Naive thymus-derived CD8-positive, alpha-beta T cell (primary cell): Measurements from ENCODE around the gene OTUB1. TPM values are rescaled to one million over a fixed set of nuclear protein-coding genes. Genes with fewer than 3 reads are reported as not detected.
"Not testable (repeated sequence)": the region's sequence is repeated elsewhere in the genome, so short reads cannot be mapped to it uniquely, and the experiment has no call there.

Source experiments
- ATAC-seq, 2 donors: fragments of 150-1000 bp; cut with Tn5 transposase in 1 of 2; sonication (Bioruptor Pico), chemical (Tn5 transposase) in 1 of 2; 1 replicate in 1 of 2; 2 replicates in 1 of 2; pipeline ENCODE4 v1.10.0; 2021; ENCODE audit warnings: mild to moderate bottlenecking in 2 of 2, moderate library complexity in 2 of 2
- POLR2A ChIA-PET: fragments of 350-600 bp; sonication (Branson Sonifier 250); formaldehyde crosslinking; loops from one replicate; lab custom pipeline; 2021; ENCODE audit warnings: antibody characterized with exemption; lab: Charles Lee
- DNase-seq, 10 donors: peaks; one replicate each; pipeline versions ENCODE4 v3.0.0 to v3.0.0-alpha.2; 2020 to 2022
- H3K27ac Mint-ChIP-seq, 10 donors: one replicate each; pipeline ENCODE4 v1.8.0; 2020 to 2022; ENCODE audit warnings: mild to moderate bottlenecking in 10 of 10, mixed read lengths in 10 of 10, moderate library complexity in 4 of 10, inconsistent platforms in 1 of 10
- H3K27me3 Mint-ChIP-seq, 5 donors: one replicate each; pipeline ENCODE4 v1.8.0; 2021 to 2022; ENCODE audit warnings: mixed read lengths in 5 of 5
- H3K36me3 Mint-ChIP-seq, 3 donors: one replicate each; pipeline ENCODE4 v1.8.0; 2020 to 2022; ENCODE audit warnings: mixed read lengths in 3 of 3, mild to moderate bottlenecking in 2 of 3, inconsistent platforms in 1 of 3
- H3K4me1 Mint-ChIP-seq, 4 donors: one replicate each; pipeline ENCODE4 v1.8.0; 2021 to 2022; ENCODE audit warnings: mixed read lengths in 4 of 4
- H3K4me3 Mint-ChIP-seq, 10 donors: one replicate each; pipeline ENCODE4 v1.8.0; 2020 to 2022; ENCODE audit warnings: mild to moderate bottlenecking in 10 of 10, mixed read lengths in 10 of 10, moderate library complexity in 6 of 10, inconsistent platforms in 1 of 10
- H3K9me3 Mint-ChIP-seq, 9 donors: one replicate each; pipeline ENCODE4 v1.8.0; 2020 to 2022; ENCODE audit warnings: mixed read lengths in 9 of 9, mild to moderate bottlenecking in 3 of 9, inconsistent platforms in 1 of 9, moderate library complexity in 1 of 9
- polyA plus RNA-seq, 3 donors: library from polyadenylated mRNA; unstranded; fragments of 300-500 nt; fragmentation: Illumina TruSeq; gene quantifications; one replicate each; pipeline ENCODE4 v1.2.3, GENCODE V29; 2021
- total RNA-seq, 8 experiments: library from RNA in 2 of 8; stranded (reverse) in 2 of 8; gene quantifications; one replicate each; pipeline ENCODE4 v1.2.3 and lab custom pipeline; 2021 to 2026

OTUB1 gene
- total and polyA plus RNA-seq, 5 experiments from 2014 or later, result 69.6 to 121 (median 109) TPM

DNA sequence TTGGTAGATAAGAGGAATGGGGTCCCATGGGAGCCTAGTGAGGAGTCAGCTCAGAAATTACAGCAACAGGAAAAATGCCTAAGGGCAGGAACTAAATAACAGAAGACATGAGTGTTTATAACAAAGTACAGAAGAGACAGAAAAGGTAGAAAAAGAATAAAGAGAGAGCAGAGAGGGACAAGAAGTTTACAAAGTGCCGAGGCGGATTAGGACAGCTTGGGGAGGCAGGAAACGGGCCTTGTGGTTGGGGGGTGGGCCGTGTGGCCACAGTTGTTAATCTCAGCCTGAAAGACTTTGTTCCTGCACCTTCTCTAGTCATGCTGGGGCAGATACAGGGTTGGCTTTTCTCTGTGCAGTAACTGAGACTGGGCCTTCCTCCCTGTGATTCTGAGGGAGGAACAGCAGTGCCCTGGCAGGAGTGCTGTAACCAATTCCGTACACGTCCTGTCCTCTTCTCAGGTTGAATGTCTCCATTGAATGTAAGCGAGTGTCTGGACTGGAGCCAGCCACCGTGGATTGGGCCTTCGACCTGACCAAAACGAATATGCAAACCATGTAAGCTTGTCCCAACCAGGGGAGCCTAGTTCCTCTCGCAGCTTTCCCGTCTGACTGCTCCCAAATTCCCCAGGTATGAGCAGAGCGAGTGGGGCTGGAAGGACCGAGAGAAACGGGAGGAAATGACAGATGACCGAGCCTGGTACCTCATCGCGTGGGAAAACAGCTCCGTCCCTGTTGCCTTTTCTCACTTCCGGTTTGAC lies 34.3 kb upstream of the OTUB1 start:
- ATAC-seq (peak; percentile 89 to 90), DNase-seq (peak in 6 of 10 donors; percentile 15 to 43 (median 31))
- no peaks in the 10 kb centered on the region for H3K9me3 Mint-ChIP-seq
- peaks cover 0 to 31% (median 0%) of the 10 kb centered on the region in 3 donors for H3K36me3 Mint-ChIP-seq
- POLR2A ChIA-PET, result interaction anchor here (1.2 to 2.4 kb wide), 4 partner anchors 8 to 36 kb away, joined by 4 to 10 read pairs (median 5); no protein-coding TSS in a partner anchor
- no peaks in the 10 kb centered on the region for H3K27me3 Mint-ChIP-seq
- peak overlapping the region; percentile 23 to 93 (median 84) for H3K27ac Mint-ChIP-seq
- H3K4me3 Mint-ChIP-seq, result peak overlapping the region; percentile 24 to 82 (median 56)
- peaks cover 17 to 45% (median 34%) of the 10 kb centered on the region in 4 donors for H3K4me1 Mint-ChIP-seq

DNA sequence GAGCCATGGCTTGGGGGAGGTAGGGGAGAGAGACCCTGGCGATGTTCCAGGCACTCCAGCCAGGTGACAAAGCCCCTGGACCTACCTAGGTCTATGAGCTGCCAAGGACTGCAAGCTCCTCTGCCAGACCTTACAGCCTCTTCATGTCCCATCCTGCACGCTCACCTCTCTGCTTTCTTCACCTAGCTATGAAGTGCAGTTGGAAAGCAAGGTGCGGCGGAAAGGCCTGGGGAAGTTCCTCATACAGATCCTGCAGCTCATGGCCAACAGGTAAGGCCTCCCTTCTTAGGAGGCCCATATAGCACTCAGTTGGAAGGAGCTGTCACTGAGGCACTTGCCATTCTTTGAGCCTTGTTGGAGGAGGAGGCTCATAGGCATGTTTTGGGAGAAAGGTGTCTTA lies 33.7 kb upstream of the OTUB1 start:
- Mint-ChIP-seq H3K9me3 (no peaks in the 10 kb centered on the region), H3K4me3 (peak overlapping the region in 7 of 10 donors; percentile 24 to 82 (median 47)), H3K27ac (peak overlapping the region; percentile 23 to 93 (median 80)), H3K4me1 (peaks cover 17 to 45% (median 34%) of the 10 kb centered on the region in 4 donors), H3K36me3 (peaks cover 0 to 25% (median 0%) of the 10 kb centered on the region in 3 donors), H3K27me3 (no peaks in the 10 kb centered on the region)
- DNase-seq (no peak), ATAC-seq (no peak)
- POLR2A ChIA-PET, result interaction anchor here (1.2 to 2.4 kb wide), 3 partner anchors 9 to 33 kb away, joined by 4 to 10 read pairs (median 6); no protein-coding TSS in a partner anchor

DNA sequence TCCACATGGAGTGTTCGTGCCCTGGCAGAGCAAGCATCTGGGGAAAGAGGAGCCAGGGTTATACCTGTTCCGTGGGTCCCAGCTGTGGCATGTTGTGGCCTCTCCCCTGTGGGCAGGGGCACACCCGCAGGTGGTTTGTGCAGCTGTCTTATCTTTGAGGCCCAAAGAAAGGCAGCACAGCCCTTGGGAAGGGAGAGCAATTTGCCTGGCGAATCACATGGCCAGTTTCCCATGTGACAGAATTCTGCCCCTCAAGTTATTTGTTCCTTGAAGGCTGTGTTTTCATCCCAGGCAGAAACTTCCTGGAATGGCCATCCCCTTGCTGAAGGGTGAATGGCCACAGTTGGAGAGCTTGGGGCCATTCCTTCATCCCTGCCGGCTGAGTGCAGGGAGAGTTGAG lies 28.2 kb upstream of the OTUB1 start:
- Mint-ChIP-seq H3K27me3 (no peaks in the 10 kb centered on the region), H3K4me3 (no peak overlapping the region), H3K27ac (peak overlapping the region in 2 of 10 donors; percentile 55 to 67), H3K9me3 (no peaks in the 10 kb centered on the region), H3K36me3 (peaks cover 0 to 13% (median 0%) of the 10 kb centered on the region in 3 donors), H3K4me1 (peaks cover 8 to 36% (median 25%) of the 10 kb centered on the region in 4 donors)
- ATAC-seq (no peak), DNase-seq (no peak)
- POLR2A ChIA-PET, result no interaction called here

DNA sequence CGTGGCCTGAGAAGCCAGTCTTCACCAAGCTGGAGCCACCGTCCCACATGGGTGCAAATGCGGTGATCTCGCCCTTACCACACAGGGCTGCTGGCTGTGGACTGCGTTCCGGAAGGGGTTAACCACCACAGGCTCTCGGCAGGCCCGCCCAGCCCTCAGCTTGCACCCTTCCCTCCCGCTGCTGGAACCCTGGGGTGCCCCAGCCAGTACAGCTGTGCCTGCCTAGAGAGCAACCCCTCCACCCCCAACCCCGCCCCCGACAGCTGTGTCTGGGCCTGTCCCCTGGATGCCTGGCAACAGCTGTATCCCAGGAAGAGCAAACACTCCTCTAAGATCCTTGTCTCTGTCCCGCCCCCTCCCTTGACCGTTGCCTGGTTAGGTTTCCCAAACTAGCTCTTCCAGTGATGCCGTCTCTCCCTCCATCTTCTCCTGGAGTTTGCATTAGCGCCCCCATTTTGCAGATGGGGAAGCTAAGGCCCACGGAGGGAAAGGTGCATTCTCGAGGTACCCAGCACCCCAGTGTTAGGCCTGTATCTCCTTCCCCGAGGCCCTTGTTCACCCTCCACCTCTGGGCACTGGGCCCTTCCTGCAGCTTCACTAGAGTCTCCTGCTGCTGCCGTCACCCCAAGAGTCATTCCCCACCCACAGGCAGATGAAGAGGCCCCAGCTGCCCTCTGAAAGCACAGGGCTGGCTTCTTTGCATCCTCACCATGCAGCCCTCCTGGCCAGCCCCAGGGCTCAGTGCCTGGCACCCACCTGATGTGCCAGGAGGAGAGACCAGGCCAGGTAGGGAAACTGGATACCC lies 24.4 kb upstream of the OTUB1 start:
- peak in 1 of 10 donors; percentile 33 for DNase-seq
- peak; percentile 42 to 46 for ATAC-seq
- peak overlapping the region in 6 of 10 donors; percentile 25 to 75 (median 52) for H3K4me3 Mint-ChIP-seq
- peaks cover 5 to 17% (median 14%) of the 10 kb centered on the region in 4 donors for H3K4me1 Mint-ChIP-seq
- H3K27ac Mint-ChIP-seq, result peak overlapping the region in 5 of 10 donors; percentile 36 to 84 (median 72)
- no peaks in the 10 kb centered on the region for H3K27me3 Mint-ChIP-seq
- H3K9me3 Mint-ChIP-seq, result no peaks in the 10 kb centered on the region
- H3K36me3 Mint-ChIP-seq, result no peaks in the 10 kb centered on the region
- POLR2A ChIA-PET, result interaction anchor here (2.3 kb wide), 1 partner anchor 10 kb away, joined by 10 read pairs; no protein-coding TSS in a partner anchor

DNA sequence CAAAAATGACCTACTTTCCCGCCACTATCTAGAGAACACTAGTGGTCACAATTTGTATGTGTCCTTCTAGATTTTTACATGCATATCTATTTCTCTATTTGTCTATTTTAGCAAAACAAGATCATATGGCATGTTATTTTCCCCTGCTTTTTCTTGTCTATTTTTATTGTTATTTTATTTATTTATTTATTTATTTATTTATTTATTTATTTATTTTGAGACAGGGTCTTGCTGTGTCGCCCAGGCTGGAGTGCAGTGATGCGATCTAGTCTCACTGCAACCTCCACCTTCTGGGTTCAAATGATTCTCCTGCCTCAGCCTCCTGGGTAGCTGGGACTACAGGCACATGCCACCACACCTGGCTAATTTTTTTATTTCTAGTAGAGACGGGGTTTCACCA lies 22.3 kb upstream of the OTUB1 start:
- POLR2A ChIA-PET, H3K9me3 Mint-ChIP-seq, ATAC-seq, H3K27me3 Mint-ChIP-seq, DNase-seq, H3K27ac Mint-ChIP-seq, H3K36me3 Mint-ChIP-seq, H3K4me3 Mint-ChIP-seq: not testable (repeated sequence)
- H3K4me1 Mint-ChIP-seq, result peaks cover 5 to 17% (median 14%) of the 10 kb centered on the region in 4 donors

DNA sequence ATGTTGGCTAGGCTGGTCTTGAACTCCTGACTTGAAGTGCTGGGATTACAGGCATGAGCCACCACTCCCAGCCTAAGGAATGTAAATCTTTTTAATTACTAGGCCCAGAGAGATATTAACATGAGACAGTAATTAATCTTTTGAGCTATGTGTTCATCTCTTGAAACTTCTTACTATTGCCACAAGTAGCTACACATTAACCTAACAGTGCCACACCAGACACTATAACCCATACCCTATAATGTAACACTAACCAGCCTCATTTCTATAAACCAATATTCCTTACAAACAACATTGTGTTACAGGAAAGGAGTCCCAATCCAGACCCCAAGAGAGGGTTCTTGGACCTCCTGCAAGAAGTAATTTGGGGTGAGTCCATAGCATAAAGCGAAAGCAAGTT lies 19.8 kb upstream of the OTUB1 start:
- peaks cover 5 to 8% (median 7%) of the 10 kb centered on the region in 4 donors for H3K4me1 Mint-ChIP-seq
- POLR2A ChIA-PET, result no interaction called here
- DNase-seq (no peak), ATAC-seq (no peak)
- H3K9me3 Mint-ChIP-seq, result no peaks in the 10 kb centered on the region
- H3K27ac Mint-ChIP-seq, result no peak overlapping the region
- no peaks in the 10 kb centered on the region for H3K36me3 Mint-ChIP-seq
- H3K4me3 Mint-ChIP-seq, result no peak overlapping the region
- peaks cover 0 to 2% (median 0%) of the 10 kb centered on the region in 5 donors for H3K27me3 Mint-ChIP-seq

DNA sequence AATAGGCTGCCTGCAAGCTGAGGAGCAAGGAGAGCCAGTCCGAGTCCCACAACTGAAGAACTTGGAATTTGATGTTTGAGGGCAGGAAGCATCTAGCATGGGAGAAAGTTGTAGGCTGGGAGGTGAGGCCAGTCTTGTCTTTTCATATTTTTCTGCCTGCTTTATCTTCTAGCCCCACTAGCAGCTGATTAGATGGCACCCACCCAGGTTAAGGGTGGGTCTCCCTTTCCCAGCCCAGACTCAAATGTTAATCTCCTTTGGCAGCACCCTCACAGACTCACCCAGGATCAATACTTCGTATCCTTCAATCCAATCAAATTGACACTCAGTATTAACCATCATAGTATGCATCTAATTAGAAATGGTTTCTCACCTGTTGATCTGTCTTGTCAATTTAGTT lies 16.8 kb upstream of the OTUB1 start:
- DNase-seq, result no peak
- ATAC-seq, result no peak
- H3K36me3 Mint-ChIP-seq, result peaks cover 0 to 1% (median 0%) of the 10 kb centered on the region in 3 donors
- peaks cover 0 to 2% (median 0%) of the 10 kb centered on the region in 5 donors for H3K27me3 Mint-ChIP-seq
- H3K4me3 Mint-ChIP-seq, result no peak overlapping the region
- POLR2A ChIA-PET, result no interaction called here
- H3K9me3 Mint-ChIP-seq, result no peaks in the 10 kb centered on the region
- H3K4me1 Mint-ChIP-seq, result peaks cover 5 to 11% (median 7%) of the 10 kb centered on the region in 4 donors
- no peak overlapping the region for H3K27ac Mint-ChIP-seq

DNA sequence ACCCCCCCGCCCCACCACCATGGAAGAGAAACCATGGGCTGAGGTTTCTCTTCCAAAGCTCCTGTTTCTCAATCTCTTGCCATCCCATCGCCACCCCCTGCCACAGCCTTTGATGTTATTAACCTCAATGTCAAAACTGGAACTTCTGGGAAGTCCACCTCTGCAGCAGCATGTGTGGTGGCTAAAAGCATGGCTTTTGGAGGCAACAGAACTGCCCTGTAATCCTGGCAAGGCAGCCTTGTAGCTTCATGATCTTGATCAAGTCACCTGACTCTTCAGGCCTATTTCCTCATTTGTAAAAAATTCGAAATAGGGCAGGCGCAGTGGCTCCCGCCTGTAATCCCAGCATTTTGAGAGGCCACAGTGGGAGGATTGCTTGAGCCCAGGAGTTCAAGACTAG lies 15.3 kb upstream of the OTUB1 start:
- Mint-ChIP-seq H3K4me1 (peaks cover 7 to 20% (median 15%) of the 10 kb centered on the region in 4 donors), H3K27ac (peak overlapping the region in 1 of 10 donors; percentile 52), H3K9me3 (no peaks in the 10 kb centered on the region), H3K4me3 (no peak overlapping the region), H3K36me3 (peaks cover 0 to 3% (median 0%) of the 10 kb centered on the region in 3 donors), H3K27me3 (peaks cover 0 to 2% (median 0%) of the 10 kb centered on the region in 5 donors)
- no peak for DNase-seq
- no peak for ATAC-seq
- POLR2A ChIA-PET, result interaction anchor here (0.8 kb wide), 1 partner anchor 18 kb away, joined by 3 read pairs; no protein-coding TSS in a partner anchor

DNA sequence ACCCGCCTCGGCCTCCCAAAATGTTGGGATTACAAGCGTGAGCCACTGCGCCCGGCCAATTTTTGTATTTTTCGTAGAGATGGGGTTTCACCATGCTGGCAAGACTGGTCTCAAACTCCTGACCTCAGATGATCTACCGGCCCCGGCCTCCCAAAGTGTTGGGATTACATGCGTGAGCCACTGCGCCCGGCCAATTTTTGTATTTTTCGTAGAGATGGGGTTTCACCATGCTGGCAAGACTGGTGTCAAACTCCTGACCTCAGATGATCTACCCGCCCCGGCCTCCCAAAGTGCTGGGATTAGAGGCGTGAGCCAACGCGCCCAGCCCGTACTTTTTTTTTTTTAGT lies 12.4 kb upstream of the OTUB1 start:
- not testable (repeated sequence) for DNase-seq, H3K9me3 Mint-ChIP-seq, H3K27me3 Mint-ChIP-seq, H3K36me3 Mint-ChIP-seq, ATAC-seq
- Mint-ChIP-seq H3K4me1 (peaks cover 17 to 37% (median 28%) of the 10 kb centered on the region in 4 donors), H3K27ac (peak overlapping the region; percentile 94 to 100 (median 99)), H3K4me3 (peak overlapping the region; percentile 98 to 100 (median 99))
- POLR2A ChIA-PET, result interaction anchor here (0.6 to 1.7 kb wide), 6 partner anchors 12 to 1142 kb away, joined by 3 to 15 read pairs (median 4); partner anchors contain the start of genes NAA40, OTUB1, PPP1R14B and STX5

DNA sequence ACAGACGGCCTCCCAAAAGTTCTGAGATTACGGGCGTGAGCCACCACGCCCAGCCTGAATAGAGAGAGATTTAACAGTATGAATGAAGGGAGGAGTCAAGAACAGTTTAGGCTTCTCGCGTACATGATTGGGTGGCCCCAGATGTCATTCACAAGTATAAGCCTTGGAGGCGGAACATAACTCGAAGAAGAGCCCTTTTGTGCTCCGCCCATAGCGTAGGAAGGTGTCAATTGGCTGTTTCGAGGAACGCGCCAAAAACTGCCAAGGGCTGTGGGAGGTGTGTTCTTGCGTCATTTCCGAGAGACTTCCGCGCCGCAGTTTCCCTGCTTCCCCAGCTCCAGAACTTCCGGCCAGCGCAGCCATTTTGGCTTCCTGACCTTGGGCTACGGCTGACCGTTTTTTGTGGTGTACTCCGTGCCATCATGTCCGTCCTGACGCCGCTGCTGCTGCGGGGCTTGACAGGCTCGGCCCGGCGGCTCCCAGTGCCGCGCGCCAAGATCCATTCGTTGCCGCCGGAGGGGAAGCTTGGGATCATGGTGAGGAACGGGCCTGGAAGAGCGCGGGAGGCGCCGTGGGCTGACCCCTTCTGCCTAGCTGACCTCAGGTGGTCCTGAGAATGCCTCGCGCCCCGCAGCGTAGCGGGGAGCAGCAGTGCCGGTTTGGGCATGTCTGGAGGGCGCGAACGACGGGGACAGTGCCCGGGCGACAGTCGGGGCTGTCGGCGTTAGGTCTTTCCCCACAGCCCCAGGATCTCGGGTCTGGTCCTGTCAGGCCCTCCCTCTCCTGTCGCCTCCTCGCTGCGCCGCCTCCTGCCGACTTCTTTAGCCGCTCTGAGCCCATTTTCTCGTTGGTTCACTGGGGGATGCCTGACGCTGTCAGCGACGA lies 11.7 kb upstream of the OTUB1 start, which contains the start of gene COX8A:
COX8A (plus strand) TSS at position 362 of the 885 bp plus-strand sequence; CDS start at position 423, 61 bp downstream.
- Mint-ChIP-seq H3K4me3 (peak within 1 kb of the TSS; percentile 98 to 100 (median 99)), H3K4me1 (peaks cover 17 to 37% (median 28%) of the 10 kb centered on the region in 4 donors), H3K9me3 (no peaks in the 10 kb centered on the region), H3K27me3 (peaks cover 0 to 2% (median 0%) of the 10 kb centered on the region in 5 donors), H3K27ac (peak within 1 kb of the TSS; percentile 94 to 100 (median 99)), H3K36me3 (peaks cover 0 to 9% (median 3%) of the 10 kb centered on the region in 3 donors)
- ATAC-seq (peak; percentile 98 to 99), DNase-seq (peak; percentile 76 to 98 (median 96))
- POLR2A ChIA-PET, result interaction anchor here (0.6 to 1.7 kb wide), 7 partner anchors 11 to 1143 kb away, joined by 3 to 15 read pairs (median 4); partner anchors contain the start of genes NAA40, OTUB1, PPP1R14B and STX5

DNA sequence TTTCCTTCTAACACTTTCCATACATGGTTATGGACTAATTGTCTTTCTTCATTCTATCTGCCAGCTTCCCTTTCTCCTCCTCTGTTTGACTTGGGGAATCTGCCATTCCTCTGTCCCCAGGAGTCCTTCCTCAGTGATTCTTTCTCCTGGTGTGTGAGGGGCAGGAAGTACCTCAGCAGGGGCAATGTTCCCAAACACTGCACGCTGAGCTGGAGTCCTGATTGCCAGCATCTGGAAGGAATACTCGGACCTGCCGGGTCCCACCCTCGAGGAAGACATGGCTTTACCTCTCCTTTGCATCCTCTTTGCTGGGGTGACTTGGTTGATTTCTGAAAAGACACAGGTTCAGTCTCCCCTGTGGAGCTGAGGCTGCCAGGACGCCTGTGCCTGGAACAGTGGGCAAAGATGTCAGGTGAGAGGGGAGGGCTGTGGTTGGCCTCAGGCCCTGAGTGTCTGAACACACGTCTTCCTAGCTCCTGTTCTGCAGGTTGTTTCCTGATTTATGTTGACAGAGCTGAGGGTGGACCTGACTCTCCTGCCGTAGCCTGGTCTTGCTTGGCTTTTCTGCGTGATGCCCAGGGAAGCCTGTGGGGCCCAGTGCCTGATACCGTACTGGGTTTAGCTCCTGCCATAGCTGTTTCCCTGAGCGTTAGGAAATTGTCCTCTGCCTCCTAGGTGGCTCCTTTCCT lies 7.5 kb upstream of the OTUB1 start:
- POLR2A ChIA-PET, result interaction anchor here (0.5 to 0.6 kb wide), 2 partner anchors 1206 to 1564 kb away, joined by 3 to 8 read pairs; no protein-coding TSS in a partner anchor
- peaks cover 0 to 9% (median 3%) of the 10 kb centered on the region in 3 donors for H3K36me3 Mint-ChIP-seq
- no peaks in the 10 kb centered on the region for H3K9me3 Mint-ChIP-seq
- peak overlapping the region in 5 of 10 donors; percentile 29 to 71 (median 33) for H3K4me3 Mint-ChIP-seq
- H3K4me1 Mint-ChIP-seq, result peaks cover 14 to 39% (median 29%) of the 10 kb centered on the region in 4 donors
- no peaks in the 10 kb centered on the region for H3K27me3 Mint-ChIP-seq
- peak overlapping the region in 8 of 10 donors; percentile 39 to 82 (median 68) for H3K27ac Mint-ChIP-seq
- DNase-seq, result no peak
- ATAC-seq, result no peak
